Small intestine (tissue), 4 donors: ENCODE results near the gene PPP2R2D. TPM values are rescaled to one million over a fixed set of nuclear protein-coding genes. Genes with fewer than 3 reads are reported as not detected.

Experiments used
- polyA plus RNA-seq, 4 donors: library from polyadenylated mRNA; stranded (reverse) in 3 of 4; unstranded in 1 of 4; fragments of 200-250 nt in 3 of 4; fragments of 120-200 nt in 1 of 4; gene quantifications; one replicate each; pipeline versions ENCODE4 v1.2.1 to v1.2.3, GENCODE V29; 2013
- donor health status: healthy with polysubstance abuse.
- donor health status: Bipolar disorder and iron deficiency.
- donor health status: healthy.

The PPP2R2D gene
- polyA plus RNA-seq, 4 donors, result 15.5 to 35.3 (median 23.2) TPM

Other genes with a start within 250 kb of the PPP2R2D start
- 10 to 100 TPM; 12.2 to 70.0 (median 17.8) TPM for gene BNIP3, start 80.9 kb downstream of the PPP2R2D start, polyA plus RNA-seq
- under 1 TPM in 2 of 4 donors, not detected in 2; 0.06 to 0.21 TPM for gene JAKMIP3, start 164.9 kb downstream of the PPP2R2D start, polyA plus RNA-seq